Stimulated activated CD4-positive, alpha-beta T cell treated with anti-CD3 and anti-CD28 coated beads, Interleukin-2, amount 100 ng/mL, for 24 hours (primary cell): Measurements from ENCODE around the gene RBM14.
"Not testable (repeated sequence)": the region's sequence is repeated elsewhere in the genome, so short reads cannot be mapped to it uniquely, and the experiment has no call there.

Experiments used
- DNase-seq, 2 donors: peaks; one replicate each; pipeline ENCODE4 v3.0.0-alpha.2; 2020

The RBM14 gene

DNA sequence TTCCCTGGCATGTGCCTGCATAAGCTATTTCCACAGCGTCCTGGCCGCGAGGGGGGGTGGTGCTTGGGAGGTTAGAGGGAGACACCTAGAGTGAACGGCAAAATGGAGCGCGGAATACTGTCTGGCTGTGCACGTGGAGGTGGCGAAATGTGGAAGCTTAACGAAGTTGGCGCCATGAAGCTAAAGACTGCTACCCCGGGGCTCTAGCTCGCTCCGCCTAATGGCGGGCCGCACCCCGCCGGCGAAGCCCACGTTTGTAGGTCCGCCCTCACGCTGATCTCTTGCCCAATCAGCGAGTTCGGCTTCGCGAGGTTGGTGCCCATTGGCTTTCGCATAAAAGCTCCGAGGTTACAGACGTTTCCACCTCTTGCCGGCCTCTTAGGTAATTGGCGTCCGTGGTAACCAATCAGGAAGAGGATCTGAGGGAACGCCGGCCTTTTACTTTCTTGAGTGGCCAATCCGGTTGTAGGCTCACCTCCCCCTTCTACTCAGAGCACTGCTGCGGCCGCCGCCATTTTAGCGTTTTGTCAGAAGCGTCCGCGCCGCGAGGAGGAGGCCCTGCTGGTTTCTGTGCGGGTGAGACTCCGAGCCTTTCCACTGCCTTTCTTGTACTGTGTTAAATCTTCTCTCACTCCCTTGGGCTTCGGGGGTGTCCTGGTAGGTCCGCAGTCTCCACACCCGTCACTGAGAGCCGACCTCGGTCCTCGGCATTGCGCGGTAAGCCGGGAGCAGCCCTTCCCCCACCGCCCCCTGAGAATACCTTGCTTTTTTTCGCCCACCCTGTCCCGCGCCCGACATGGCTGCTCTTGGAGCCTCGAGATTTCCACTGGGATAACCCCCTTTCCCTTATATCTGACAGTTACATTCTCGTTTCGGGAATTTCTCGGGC, 22.0 kb downstream of the RBM14 start, which contains the start of gene RBM4:
RBM4 (plus strand) TSS at position 527 of the 889 bp plus-strand sequence. CDS start 1,009 bp downstream, outside the sequence.
- DNase-seq, result peak; percentile 91 to 95

DNA sequence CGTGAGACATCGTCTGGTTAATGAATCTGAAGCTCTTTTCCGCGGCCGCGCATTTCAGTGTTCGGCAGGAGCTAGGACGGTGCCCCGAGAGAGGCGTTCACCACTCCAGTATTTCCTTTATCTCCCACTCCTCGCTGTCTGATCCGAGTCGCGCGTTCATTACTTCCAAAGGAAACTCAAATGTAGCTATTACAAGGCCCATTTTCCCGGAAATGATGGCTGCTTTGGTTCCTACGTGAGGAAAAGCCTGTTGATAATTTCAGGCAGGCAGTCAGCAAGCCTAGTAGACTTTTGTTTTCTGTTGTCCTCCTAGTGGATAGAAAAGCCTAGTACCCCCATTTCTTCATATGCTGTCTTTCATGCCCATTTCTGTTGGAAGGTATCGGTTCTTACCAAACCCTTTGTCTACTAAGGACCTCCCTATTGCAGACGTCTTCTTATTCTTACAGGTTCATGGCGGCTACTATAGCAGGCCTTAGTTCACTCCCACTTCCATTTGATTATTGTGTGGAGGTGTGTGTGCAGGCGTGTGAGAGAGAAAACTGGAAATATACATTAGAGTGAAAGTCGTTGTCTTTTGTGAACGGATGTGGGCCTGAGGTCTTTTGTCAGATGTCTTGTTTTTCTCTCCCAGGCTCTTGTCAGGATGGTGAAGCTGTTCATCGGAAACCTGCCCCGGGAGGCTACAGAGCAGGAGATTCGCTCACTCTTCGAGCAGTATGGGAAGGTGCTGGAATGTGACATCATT, 22.8 kb downstream of the RBM14 start:
- peak in 1 of 2 donors; percentile 50 for DNase-seq

DNA sequence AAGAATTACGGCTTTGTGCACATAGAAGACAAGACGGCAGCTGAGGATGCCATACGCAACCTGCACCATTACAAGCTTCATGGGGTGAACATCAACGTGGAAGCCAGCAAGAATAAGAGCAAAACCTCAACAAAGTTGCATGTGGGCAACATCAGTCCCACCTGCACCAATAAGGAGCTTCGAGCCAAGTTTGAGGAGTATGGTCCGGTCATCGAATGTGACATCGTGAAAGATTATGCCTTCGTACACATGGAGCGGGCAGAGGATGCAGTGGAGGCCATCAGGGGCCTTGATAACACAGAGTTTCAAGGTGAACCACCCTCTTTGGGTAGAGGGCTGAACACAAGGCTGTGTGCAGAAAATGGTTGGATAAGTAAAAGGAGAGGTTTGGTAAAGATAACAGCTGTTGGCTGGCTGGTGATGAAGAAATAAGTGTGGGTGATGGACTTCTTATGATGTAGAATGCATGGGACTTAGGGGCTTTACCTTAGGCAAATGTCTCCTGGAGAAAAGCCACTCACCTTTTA, 23.4 kb downstream of the RBM14 start:
- not testable (repeated sequence) for DNase-seq

DNA sequence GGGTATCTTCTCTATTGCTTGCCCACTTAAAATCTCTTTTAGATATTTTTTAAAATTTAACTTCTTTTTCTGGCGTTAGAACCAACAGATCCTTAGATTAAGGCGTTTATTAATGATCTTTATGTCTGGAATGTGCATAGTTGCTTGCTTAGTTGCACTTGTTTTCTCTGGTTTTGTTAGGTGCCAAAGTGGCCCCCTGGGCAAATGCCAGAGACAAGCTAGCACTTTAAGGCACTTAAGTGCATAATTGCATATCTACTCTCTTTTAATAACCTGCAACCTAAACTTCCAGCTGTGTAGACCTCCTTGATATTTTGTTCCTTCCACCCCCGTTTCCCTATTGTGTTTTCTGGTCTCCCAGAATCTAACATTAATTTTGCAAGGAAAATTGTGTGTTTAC, 25.4 kb downstream of the RBM14 start:
- DNase-seq, result no peak

GRCh38 chr11:66643745-66644437, 27.5 kb downstream of the RBM14 start:
- no peak for DNase-seq

DNA sequence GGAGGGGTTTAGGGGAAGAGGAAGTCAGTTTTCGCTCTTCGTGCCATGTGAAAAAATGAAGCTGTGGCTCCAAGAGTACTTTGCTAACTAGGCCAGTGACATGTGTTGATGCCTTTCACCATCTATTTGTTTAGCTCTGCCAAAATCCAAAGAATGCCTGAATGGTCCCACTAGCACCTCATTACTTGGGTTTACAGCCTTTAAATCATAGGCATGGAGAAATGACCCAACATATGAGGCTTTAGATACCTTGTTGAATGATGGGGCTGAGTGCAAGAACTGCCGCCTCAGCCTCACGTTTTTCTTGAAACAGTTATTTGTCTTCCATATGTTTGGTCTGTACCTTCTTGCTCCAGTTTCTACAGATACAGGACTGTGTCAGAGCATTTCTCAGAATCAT, 30.4 kb downstream of the RBM14 start:
- DNase-seq, result no peak

GRCh38 chr11:66649903-66650302, 33.5 kb downstream of the RBM14 start:
- no peak for DNase-seq

DNA sequence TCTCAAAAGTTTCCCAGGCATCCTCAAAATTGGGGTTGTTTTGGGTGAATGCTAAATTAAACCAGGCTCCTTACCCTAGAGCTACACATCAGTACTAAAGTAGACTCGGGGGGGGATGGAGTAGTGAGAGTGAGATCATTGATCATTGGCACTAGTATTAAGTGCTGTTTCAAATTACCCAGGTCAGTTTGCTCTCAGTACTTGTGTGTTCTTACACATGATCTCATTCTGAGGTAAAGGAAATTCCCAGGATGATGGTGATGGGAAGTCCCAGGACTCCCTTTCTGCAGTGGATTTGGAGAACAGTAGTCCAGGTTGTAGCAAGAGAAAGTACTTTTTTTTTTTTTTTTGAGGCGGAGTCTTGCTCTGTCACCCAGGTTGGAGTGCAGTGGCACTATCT, 34.6 kb downstream of the RBM14 start:
- DNase-seq, result no peak

DNA sequence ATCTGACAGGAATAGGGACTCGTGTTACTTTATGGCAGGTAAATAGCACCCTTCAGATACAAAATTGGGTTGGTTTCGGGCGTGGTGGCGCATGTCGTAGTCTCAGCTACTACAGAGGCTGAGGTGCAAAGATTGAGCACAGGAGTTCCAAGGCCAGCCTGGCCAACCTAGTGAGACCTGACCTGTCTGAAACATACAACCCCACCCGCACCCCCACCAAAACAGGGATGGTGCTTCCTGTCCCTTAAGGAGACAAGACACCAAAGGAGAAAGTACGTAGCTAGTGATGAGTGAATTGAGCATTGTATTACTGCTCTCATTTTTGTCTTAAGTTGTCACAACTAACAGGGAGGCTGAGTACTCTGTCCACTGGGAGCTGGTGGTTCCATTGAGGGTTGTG, 36.2 kb downstream of the RBM14 start:
- no peak for DNase-seq

DNA sequence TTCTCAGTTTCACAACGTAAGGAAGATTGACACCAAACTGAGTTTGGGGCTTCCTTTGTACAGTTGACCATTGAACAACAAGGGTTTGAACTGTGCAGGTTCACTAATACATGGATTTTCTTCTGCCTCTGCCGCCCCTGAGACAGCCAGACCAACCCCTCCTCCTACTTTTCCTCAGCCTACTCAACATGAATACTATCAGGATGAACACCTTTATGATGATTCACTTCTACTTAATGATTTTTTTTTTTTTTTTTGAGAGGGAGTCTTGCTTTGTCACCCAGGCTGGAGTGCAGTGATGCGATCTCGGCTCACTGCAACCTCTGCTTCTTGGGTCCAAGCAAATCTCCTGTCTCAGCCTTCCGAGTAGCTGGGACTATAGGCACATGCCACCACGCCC, 36.7 kb downstream of the RBM14 start:
- no peak for DNase-seq

GRCh38 chr11:66659763-66660162, 43.3 kb downstream of the RBM14 start:
- DNase-seq, result no peak

GRCh38 chr11:66663741-66664296, 47.4 kb downstream of the RBM14 start:
- DNase-seq, result no peak

GRCh38 chr11:66665369-66665768, 48.9 kb downstream of the RBM14 start:
- no peak for DNase-seq

DNA sequence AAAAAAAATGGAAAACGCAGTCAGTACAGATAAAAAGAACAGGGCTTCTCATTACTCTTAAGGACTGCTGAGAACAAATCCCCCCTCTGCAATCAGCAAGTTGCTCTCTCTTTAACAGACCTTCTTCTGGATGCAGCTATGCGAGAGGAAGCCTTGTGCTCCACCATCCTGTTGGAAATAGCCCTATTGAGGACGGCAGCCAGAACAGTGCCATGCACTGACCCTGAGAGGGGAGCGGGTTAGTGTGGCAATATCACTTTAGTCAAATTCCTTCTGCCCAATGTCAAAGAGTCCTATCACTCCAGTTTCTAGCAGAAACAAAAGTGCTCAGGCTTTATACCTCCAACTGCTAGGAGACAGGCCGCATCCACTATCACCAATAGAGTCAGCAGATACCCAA, 54.4 kb downstream of the RBM14 start:
- no peak for DNase-seq

- DNase-seq, result no peak
Measured at GRCh38 chr11:66674964-66675602, 58.7 kb downstream of the RBM14 start.

GRCh38 chr11:66676282-66676919, 60.0 kb downstream of the RBM14 start:
- no peak for DNase-seq
